GM23338 (cell line): ENCODE results near the gene RNF7. TPM values are rescaled to one million over a fixed set of nuclear protein-coding genes. Genes with fewer than 3 reads are reported as not detected.

ENCODE experiments used
- ATAC-seq: fragments of 200-7000 bp; cut with Tn5 transposase; 3 replicates; pipeline ENCODE4 v1.9.1; 2020
- DNase-seq: peaks from one replicate; pipeline ENCODE4 v3.0.0-alpha.2; 2015; ENCODE audit warnings: low spot score
- H2AFZ ChIP-seq: fragments of 200-600 bp; sonication (generic); 2 replicates; pipeline ENCODE4 v1.8.0; 2016; ENCODE audit warnings: antibody characterized with exemption, mild to moderate bottlenecking, moderate library complexity
- H3F3A ChIP-seq: fragments of 200-600 bp; sonication (generic); replicated peaks from 2 replicates; pipeline ENCODE4 v1.8.0; 2017; ENCODE audit warnings: antibody characterized with exemption, mixed run types, low read depth
- H3K27ac ChIP-seq: fragments of 200-600 bp; sonication (generic); 2 replicates; pipeline ENCODE4 v1.6.1; 2016; ENCODE audit warnings: low read depth
- H3K27me3 ChIP-seq: fragments of 200-600 bp; sonication (generic); 2 replicates; pipeline ENCODE4 v1.8.0; 2016; ENCODE audit warnings: mild to moderate bottlenecking, mixed run types, moderate library complexity; ENCODE audit not compliant: insufficient read depth
- H3K36me3 ChIP-seq: fragments of 200-600 bp; sonication (generic); 2 replicates; pipeline ENCODE4 v1.8.0; 2016; ENCODE audit warnings: mild to moderate bottlenecking; ENCODE audit not compliant: insufficient read depth
- H3K4me1 ChIP-seq: fragments of 200-600 bp; sonication (generic); 2 replicates; pipeline ENCODE4 v1.8.0; 2016; ENCODE audit warnings: mild to moderate bottlenecking, moderate library complexity; ENCODE audit not compliant: insufficient read depth
- H3K4me2 ChIP-seq: fragments of 200-600 bp; sonication (generic); 2 replicates; pipeline ENCODE4 v1.7.1; 2017; ENCODE audit warnings: mixed run types
- H3K4me3 ChIP-seq: fragments of 200-600 bp; sonication (generic); 2 replicates; pipeline ENCODE4 v1.6.1; 2016; ENCODE audit warnings: mixed run types
- H3K79me2 ChIP-seq: fragments of 200-600 bp; sonication (generic); replicated peaks from 2 replicates; pipeline ENCODE4 v1.8.0; 2017; ENCODE audit warnings: mild to moderate bottlenecking; ENCODE audit not compliant: insufficient read depth
- H3K9me2 ChIP-seq: fragments of 200-600 bp; sonication (generic); 2 replicates; pipeline ENCODE4 v1.8.0; 2017; ENCODE audit not compliant: insufficient read depth
- H4K20me1 ChIP-seq: fragments of 200-600 bp; sonication (generic); replicated peaks from 2 replicates; pipeline ENCODE4 v1.8.0; 2017; ENCODE audit warnings: mild to moderate bottlenecking; ENCODE audit not compliant: insufficient read depth
- H3K27ac Mint-ChIP-seq: 2 replicates; pipeline ENCODE4 v1.8.0; 2020; ENCODE audit warnings: inconsistent platforms, mild to moderate bottlenecking, moderate library complexity, mixed read lengths
- H3K27me3 Mint-ChIP-seq: 3 replicates; pipeline ENCODE4 v1.8.0; 2022; ENCODE audit warnings: low read depth, mild to moderate bottlenecking, moderate library complexity, mixed read lengths, inconsistent platforms; ENCODE audit not compliant: insufficient read depth, poor library complexity
- H3K36me3 Mint-ChIP-seq: 3 replicates; pipeline ENCODE4 v1.8.0; 2021; ENCODE audit warnings: low read depth, mild to moderate bottlenecking, inconsistent platforms, moderate library complexity, mixed read lengths
- H3K4me1 Mint-ChIP-seq: 3 replicates; pipeline ENCODE4 v1.8.0; 2020; ENCODE audit warnings: mild to moderate bottlenecking, inconsistent platforms, mixed read lengths
- H3K4me3 Mint-ChIP-seq: 3 replicates; pipeline ENCODE4 v1.8.0; 2021; ENCODE audit warnings: moderate library complexity, mild to moderate bottlenecking, inconsistent platforms, mixed read lengths
- H3K9me3 Mint-ChIP-seq: 3 replicates; pipeline ENCODE4 v1.8.0; 2020; ENCODE audit warnings: moderate library complexity, mild to moderate bottlenecking, inconsistent platforms, mixed read lengths
- ETS1 ChIP-seq: IDR thresholded peaks from 2 replicates; pipeline ENCODE4 v1.6.1; 2016; ENCODE audit warnings: antibody characterized with exemption
- EZH2phosphoT487 ChIP-seq: fragments of 200-600 bp; sonication (generic); IDR thresholded peaks from one replicate; pipeline ENCODE4 v1.8.1; 2018; ENCODE audit warnings: antibody characterized with exemption; ENCODE audit not compliant: unreplicated experiment
- JUNB ChIP-seq: IDR thresholded peaks from one replicate; pipeline ENCODE4 v1.6.1; 2016; ENCODE audit warnings: antibody characterized with exemption; ENCODE audit not compliant: unreplicated experiment
- NANOG ChIP-seq: IDR thresholded peaks from 2 replicates; pipeline ENCODE4 v1.6.1; 2016; ENCODE audit warnings: antibody characterized with exemption, borderline replicate concordance
- POLR2AphosphoS5 ChIP-seq: IDR thresholded peaks from 2 replicates; pipeline ENCODE4 v1.6.1; 2016; ENCODE audit warnings: antibody characterized with exemption, low read depth
- STAT1 ChIP-seq: IDR thresholded peaks from one replicate; pipeline ENCODE4 v1.6.1; 2016; ENCODE audit warnings: antibody characterized with exemption; ENCODE audit not compliant: unreplicated experiment
- ZNF114 ChIP-seq: fragments of 250-450 bp; sonication (Bioruptor Pico); IDR thresholded peaks from 2 replicates; pipeline ENCODE4 v1.5.0; 2020; ENCODE audit warnings: mild to moderate bottlenecking, moderate library complexity
- polyA plus RNA-seq: library from polyadenylated mRNA; unstranded; fragments of >200 nt; fragmentation: Nextera tagmentation; extraction: Ambion mirVana; gene quantifications from 2 replicates; pipeline ENCODE4 v1.2.1, GENCODE V29; 2016
- total RNA-seq: library from RNA; depleted of rRNA; stranded (reverse); fragments of >200 nt; shearing (Covaris generic); gene quantifications from 2 replicates; pipeline ENCODE4 v1.2.3, GENCODE V29; 2014
- TF ChIP-seq, protein P1 (sequence below), 2 experiments: fragments of 200-600 bp in 1 of 2; sonication (generic) in 1 of 2; conservative IDR thresholded peaks; 2 replicates each; pipeline versions ENCODE4 v1.5.1 to v1.6.1; 2016 to 2017; ENCODE audit warnings: antibody characterized with exemption in 2 of 2, low read depth in 2 of 2, mild to moderate bottlenecking in 2 of 2, moderate library complexity in 1 of 2
- TF ChIP-seq, protein P2 (sequence below): IDR thresholded peaks from one replicate; pipeline ENCODE4 v1.6.1; 2018; ENCODE audit warnings: antibody characterized with exemption; ENCODE audit not compliant: unreplicated experiment

The RNF7 gene
- total and polyA plus RNA-seq, 2 experiments from 2014 or later = 156 to 254 TPM

DNA sequence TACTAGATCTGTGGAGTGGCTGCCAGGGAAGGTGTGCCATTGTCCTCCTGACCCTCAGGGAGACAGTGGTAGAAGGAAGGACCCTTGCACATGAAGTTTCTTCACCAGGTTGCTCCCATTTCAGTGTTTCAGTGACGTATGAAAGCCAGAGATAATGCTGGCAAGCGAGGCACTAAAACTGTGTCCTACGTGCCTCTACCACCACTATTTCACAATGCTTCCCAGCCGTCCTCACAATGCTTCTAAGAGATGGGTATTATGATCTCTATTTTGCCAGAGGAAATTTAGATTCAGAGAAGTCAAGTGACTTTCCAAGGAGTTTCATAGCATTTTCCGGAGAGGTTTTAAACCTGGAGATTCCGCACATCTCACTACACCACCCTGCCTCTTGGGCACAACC, 28.0 kb upstream of the RNF7 start:
- peaks cover 2% of the 10 kb centered on the region; the same call in 2 of the 3 replicates for H3K9me3 Mint-ChIP-seq
- H3K4me3 ChIP-seq = no peak overlapping the region
- H3K36me3 ChIP-seq = no peaks in the 10 kb centered on the region
- H3K27me3 Mint-ChIP-seq = peaks cover 4% of the 10 kb centered on the region
- DNase-seq (no peak), ATAC-seq (no peak)
- no peaks in the 10 kb centered on the region for H3K4me1 ChIP-seq
- no peak overlapping the region for H2AFZ ChIP-seq
- 0 out of 2 replicates have a peak, but pooled peaks cover 5% of the 10 kb centered on the region for H3K9me2 ChIP-seq
- no peaks in the 10 kb centered on the region for H3K36me3 Mint-ChIP-seq
- H3K4me1 Mint-ChIP-seq = no peaks in the 10 kb centered on the region
- no peaks in the 10 kb centered on the region for H3F3A ChIP-seq
- no peaks in the 10 kb centered on the region for H3K27me3 ChIP-seq
- TF ChIP-seq ZNF114 (CRISPR knock-in tag) (no peak), STAT1 (no peak), ETS1 (no peak), POLR2AphosphoS5 (no peak), JUNB (no peak), EZH2phosphoT487 (no peak)
- TF ChIP-seq, protein P1, sequence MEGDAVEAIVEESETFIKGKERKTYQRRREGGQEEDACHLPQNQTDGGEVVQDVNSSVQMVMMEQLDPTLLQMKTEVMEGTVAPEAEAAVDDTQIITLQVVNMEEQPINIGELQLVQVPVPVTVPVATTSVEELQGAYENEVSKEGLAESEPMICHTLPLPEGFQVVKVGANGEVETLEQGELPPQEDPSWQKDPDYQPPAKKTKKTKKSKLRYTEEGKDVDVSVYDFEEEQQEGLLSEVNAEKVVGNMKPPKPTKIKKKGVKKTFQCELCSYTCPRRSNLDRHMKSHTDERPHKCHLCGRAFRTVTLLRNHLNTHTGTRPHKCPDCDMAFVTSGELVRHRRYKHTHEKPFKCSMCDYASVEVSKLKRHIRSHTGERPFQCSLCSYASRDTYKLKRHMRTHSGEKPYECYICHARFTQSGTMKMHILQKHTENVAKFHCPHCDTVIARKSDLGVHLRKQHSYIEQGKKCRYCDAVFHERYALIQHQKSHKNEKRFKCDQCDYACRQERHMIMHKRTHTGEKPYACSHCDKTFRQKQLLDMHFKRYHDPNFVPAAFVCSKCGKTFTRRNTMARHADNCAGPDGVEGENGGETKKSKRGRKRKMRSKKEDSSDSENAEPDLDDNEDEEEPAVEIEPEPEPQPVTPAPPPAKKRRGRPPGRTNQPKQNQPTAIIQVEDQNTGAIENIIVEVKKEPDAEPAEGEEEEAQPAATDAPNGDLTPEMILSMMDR (conservative IDR thresholded peaks at IDR 0.05; ENCODE audit: low read depth in 2 of 2) = no peak
- no peak overlapping the region for H3K4me2 ChIP-seq
- no peaks in the 10 kb centered on the region for H3K79me2 ChIP-seq
- H4K20me1 ChIP-seq = no peaks in the 10 kb centered on the region
- no peak overlapping the region for H3K27ac ChIP-seq
- H3K4me3 Mint-ChIP-seq = no peak overlapping the region
- no peak overlapping the region for H3K27ac Mint-ChIP-seq

- Histone ChIP-seq H3K4me1 (no peaks in the 10 kb centered on the region), H3F3A (no peaks in the 10 kb centered on the region), H3K36me3 (no peaks in the 10 kb centered on the region), H4K20me1 (no peaks in the 10 kb centered on the region), H3K4me2 (no peak overlapping the region), H3K27ac (no peak overlapping the region), H3K27me3 (no peaks in the 10 kb centered on the region), H3K79me2 (no peaks in the 10 kb centered on the region), H2AFZ (no peak overlapping the region), H3K9me2 (0 out of 2 replicates have a peak, but pooled peaks cover 5% of the 10 kb centered on the region), H3K4me3 (no peak overlapping the region)
- Mint-ChIP-seq H3K27me3 (peaks cover 4% of the 10 kb centered on the region), H3K9me3 (peaks cover 6% of the 10 kb centered on the region; the same call in 2 of the 3 replicates), H3K4me3 (no peak overlapping the region), H3K27ac (no peak overlapping the region), H3K36me3 (no peaks in the 10 kb centered on the region), H3K4me1 (no peaks in the 10 kb centered on the region)
- DNase-seq = no peak
- ATAC-seq = no peak
- TF ChIP-seq NANOG = no peak
- TF ChIP-seq JUNB = no peak
- TF ChIP-seq, protein P2, sequence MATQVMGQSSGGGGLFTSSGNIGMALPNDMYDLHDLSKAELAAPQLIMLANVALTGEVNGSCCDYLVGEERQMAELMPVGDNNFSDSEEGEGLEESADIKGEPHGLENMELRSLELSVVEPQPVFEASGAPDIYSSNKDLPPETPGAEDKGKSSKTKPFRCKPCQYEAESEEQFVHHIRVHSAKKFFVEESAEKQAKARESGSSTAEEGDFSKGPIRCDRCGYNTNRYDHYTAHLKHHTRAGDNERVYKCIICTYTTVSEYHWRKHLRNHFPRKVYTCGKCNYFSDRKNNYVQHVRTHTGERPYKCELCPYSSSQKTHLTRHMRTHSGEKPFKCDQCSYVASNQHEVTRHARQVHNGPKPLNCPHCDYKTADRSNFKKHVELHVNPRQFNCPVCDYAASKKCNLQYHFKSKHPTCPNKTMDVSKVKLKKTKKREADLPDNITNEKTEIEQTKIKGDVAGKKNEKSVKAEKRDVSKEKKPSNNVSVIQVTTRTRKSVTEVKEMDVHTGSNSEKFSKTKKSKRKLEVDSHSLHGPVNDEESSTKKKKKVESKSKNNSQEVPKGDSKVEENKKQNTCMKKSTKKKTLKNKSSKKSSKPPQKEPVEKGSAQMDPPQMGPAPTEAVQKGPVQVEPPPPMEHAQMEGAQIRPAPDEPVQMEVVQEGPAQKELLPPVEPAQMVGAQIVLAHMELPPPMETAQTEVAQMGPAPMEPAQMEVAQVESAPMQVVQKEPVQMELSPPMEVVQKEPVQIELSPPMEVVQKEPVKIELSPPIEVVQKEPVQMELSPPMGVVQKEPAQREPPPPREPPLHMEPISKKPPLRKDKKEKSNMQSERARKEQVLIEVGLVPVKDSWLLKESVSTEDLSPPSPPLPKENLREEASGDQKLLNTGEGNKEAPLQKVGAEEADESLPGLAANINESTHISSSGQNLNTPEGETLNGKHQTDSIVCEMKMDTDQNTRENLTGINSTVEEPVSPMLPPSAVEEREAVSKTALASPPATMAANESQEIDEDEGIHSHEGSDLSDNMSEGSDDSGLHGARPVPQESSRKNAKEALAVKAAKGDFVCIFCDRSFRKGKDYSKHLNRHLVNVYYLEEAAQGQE = no peak
- TF ChIP-seq STAT1 = no peak
- TF ChIP-seq, protein P1 (conservative IDR thresholded peaks at IDR 0.05; ENCODE audit: low read depth in 2 of 2) = no peak
- TF ChIP-seq EZH2phosphoT487 = no peak
Observed at GRCh38 chr3:141710888-141711616, 27.0 kb upstream of the RNF7 start.
